Measurements from ENCODE around the gene KIAA0753.

GRCh38 chr17:6679241-6679640, 38.7 kb upstream of the KIAA0753 start:
- no peak for TF ChIP-seq CTCF (IDR thresholded peaks at IDR 0.05; ENCODE audit: low read length)
- TF ChIP-seq EZH2phosphoT487 (IDR thresholded peaks at IDR 0.05; ENCODE audit: low read length), result no peak
- no peak for TF ChIP-seq EZH2 (optimal IDR thresholded peaks at IDR 0.05; ENCODE audit: low read depth, low read length)

Data from MM.1S (cell line).